Measurements from ENCODE around the gene VWA3A.
A peak's percentile ranks its signal among the peaks of the same experiment; 100 is the strongest.

Gene VWA3A

GRCh38 chr16:22204091-22204655 lies 111.8 kb downstream of the VWA3A start:
- no peak for DNase-seq (ENCODE audit: low read depth in 2 of 2)

- no peak for DNase-seq (ENCODE audit: low read depth in 2 of 2)
Observed at GRCh38 chr16:22205577-22206012, 113.3 kb downstream of the VWA3A start.

- peak; percentile 73 to 85 for DNase-seq (ENCODE audit: low read depth in 2 of 2)
Observed at GRCh38 chr16:22206013-22206841, 113.9 kb downstream of the VWA3A start, which contains the start of gene EEF2K. Gene EEF2K, plus strand, starts transcription at chr16:22206278. Its CDS starts 19,452 bp downstream, at chr16:22225730.

All from stimulated activated CD4-positive, alpha-beta T cell treated with anti-CD3 and anti-CD28 coated beads, Interleukin-15, amount 100 ng/mL, for 48 hours (primary cell).